ENCODE measurements around the gene SOX21. TPM values are rescaled to one million over a fixed set of nuclear protein-coding genes. Genes with fewer than 3 reads are reported as not detected.

Gene SOX21
- total and polyA plus RNA-seq, 10 of the 15 experiments (the other 5 are each of a cell fraction or from before 2014, with no cell fraction given), result not detected

DNA sequence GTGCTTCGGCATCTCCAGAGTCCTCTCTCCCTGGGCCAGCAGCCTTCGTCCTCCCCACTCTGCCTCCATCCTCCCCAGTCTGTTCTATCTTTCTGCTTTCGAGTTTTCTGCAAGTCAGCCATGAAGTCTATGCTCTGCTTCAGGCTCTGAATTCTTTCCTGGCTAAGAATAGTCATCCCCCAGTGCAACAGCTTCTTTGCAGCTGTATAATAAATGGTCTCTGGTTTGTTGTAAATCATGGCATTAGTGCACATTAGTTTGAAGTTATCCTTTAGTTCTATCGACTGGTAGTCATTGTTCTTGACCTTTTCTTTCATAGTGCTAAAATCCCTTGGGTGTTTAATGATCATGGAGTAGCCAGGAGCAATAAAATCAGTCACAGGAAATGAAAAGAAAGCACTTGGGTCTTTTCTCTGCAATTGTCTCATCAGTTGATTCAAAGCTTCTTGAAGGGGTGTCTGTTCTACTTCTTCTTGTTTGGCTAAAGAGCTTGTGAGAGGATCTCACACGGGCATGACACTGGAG is 46.2 kb upstream of the SOX21 start:
- WGBS (ENCODE audit: insufficient coverage, insufficient replicate concordance, low lambda C conversion rate, missing lambda C conversion rate), result 10% methylated on average over 5 of the region's 5 CpGs
- Histone ChIP-seq H3K27me3 (replicated peaks in 1 of 2; ENCODE audit: control insufficient read depth in 2 of 2, insufficient read depth in 2 of 2, low read length in 1 of 2) (no peaks in the 10 kb centered on the region; a peak in 2 of 4 replicates), H2AFZ (ENCODE audit: control insufficient read depth, low read depth, low read length) (no peak overlapping the region), H3K36me3 (ENCODE audit: control insufficient read depth in 2 of 2, insufficient read depth in 2 of 2, low read length in 1 of 2) (no peaks in the 10 kb centered on the region), H4K20me1 (ENCODE audit: control insufficient read depth, insufficient read depth) (no peaks in the 10 kb centered on the region), H3K27ac (ENCODE audit: control insufficient read depth, insufficient read depth) (no peak overlapping the region), H3K4me2 (ENCODE audit: control insufficient read depth, insufficient read depth) (no peak overlapping the region), H3K4me3 (no peak overlapping the region), H3K9ac (ENCODE audit: control insufficient read depth, insufficient read depth, low read length) (no peak overlapping the region), H3K4me1 (ENCODE audit: control insufficient read depth, insufficient read depth, low read length) (no peaks in the 10 kb centered on the region), H3K79me2 (ENCODE audit: control insufficient read depth, insufficient read depth, low read length) (no peaks in the 10 kb centered on the region), H3K9me3 (replicated peaks; ENCODE audit: control insufficient read depth, insufficient read depth, low read length) (no peaks in the 10 kb centered on the region)
- in situ Hi-C loops (cut with MboI) (no loop called here), intact Hi-C loops (cut with micrococcal nuclease; ENCODE audit: unreplicated experiment) (no loop called here)
- no TSS peak for BruUV-seq (replicated peaks)
- ChIA-PET RAD21 (ENCODE audit: unreplicated experiment) (no interaction called here), POLR2A (no interaction called here), SMC1A (ENCODE audit: uncharacterized antibody, unreplicated experiment) (interaction anchor here (0.5 kb wide), 1 partner anchor 1264 kb away, joined by 3 read pairs; no protein-coding TSS in a partner anchor), CTCF (no interaction called here)
- no peak for DNase-seq (ENCODE audit: low read depth, low spot score)
- no peak for ATAC-seq
- FAIRE-seq, result no peak
- TF ChIP-seq POLR2AphosphoS2 (IDR thresholded peaks at IDR 0.05; ENCODE audit: low read depth, low read length) (no peak), NR2C1 (IDR thresholded peaks at IDR 0.05) (no peak), ESRRA (IDR thresholded peaks at IDR 0.05; ENCODE audit: low read length) (no peak), NFXL1 (IDR thresholded peaks at IDR 0.05; ENCODE audit: borderline replicate concordance) (no peak), DPF2 (IDR thresholded peaks at IDR 0.05) (no peak), BHLHE40 (IDR thresholded peaks at IDR 0.05; ENCODE audit: borderline replicate concordance in 1 of 2, low read depth in 2 of 2, low read length in 1 of 2) (no peak), SREBF1 (IDR thresholded peaks at IDR 0.05; ENCODE audit: low read length) (no peak), TCF12 (IDR thresholded peaks at IDR 0.05; ENCODE audit: low read depth, low read length) (no peak)
- TF ChIP-seq, protein P1, sequence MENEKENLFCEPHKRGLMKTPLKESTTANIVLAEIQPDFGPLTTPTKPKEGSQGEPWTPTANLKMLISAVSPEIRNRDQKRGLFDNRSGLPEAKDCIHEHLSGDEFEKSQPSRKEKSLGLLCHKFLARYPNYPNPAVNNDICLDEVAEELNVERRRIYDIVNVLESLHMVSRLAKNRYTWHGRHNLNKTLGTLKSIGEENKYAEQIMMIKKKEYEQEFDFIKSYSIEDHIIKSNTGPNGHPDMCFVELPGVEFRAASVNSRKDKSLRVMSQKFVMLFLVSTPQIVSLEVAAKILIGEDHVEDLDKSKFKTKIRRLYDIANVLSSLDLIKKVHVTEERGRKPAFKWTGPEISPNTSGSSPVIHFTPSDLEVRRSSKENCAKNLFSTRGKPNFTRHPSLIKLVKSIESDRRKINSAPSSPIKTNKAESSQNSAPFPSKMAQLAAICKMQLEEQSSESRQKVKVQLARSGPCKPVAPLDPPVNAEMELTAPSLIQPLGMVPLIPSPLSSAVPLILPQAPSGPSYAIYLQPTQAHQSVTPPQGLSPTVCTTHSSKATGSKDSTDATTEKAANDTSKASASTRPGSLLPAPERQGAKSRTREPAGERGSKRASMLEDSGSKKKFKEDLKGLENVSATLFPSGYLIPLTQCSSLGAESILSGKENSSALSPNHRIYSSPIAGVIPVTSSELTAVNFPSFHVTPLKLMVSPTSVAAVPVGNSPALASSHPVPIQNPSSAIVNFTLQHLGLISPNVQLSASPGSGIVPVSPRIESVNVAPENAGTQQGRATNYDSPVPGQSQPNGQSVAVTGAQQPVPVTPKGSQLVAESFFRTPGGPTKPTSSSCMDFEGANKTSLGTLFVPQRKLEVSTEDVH (IDR thresholded peaks at IDR 0.05; ENCODE audit: low read depth, partially characterized antibody), result no peak
- TF ChIP-seq, protein P2, sequence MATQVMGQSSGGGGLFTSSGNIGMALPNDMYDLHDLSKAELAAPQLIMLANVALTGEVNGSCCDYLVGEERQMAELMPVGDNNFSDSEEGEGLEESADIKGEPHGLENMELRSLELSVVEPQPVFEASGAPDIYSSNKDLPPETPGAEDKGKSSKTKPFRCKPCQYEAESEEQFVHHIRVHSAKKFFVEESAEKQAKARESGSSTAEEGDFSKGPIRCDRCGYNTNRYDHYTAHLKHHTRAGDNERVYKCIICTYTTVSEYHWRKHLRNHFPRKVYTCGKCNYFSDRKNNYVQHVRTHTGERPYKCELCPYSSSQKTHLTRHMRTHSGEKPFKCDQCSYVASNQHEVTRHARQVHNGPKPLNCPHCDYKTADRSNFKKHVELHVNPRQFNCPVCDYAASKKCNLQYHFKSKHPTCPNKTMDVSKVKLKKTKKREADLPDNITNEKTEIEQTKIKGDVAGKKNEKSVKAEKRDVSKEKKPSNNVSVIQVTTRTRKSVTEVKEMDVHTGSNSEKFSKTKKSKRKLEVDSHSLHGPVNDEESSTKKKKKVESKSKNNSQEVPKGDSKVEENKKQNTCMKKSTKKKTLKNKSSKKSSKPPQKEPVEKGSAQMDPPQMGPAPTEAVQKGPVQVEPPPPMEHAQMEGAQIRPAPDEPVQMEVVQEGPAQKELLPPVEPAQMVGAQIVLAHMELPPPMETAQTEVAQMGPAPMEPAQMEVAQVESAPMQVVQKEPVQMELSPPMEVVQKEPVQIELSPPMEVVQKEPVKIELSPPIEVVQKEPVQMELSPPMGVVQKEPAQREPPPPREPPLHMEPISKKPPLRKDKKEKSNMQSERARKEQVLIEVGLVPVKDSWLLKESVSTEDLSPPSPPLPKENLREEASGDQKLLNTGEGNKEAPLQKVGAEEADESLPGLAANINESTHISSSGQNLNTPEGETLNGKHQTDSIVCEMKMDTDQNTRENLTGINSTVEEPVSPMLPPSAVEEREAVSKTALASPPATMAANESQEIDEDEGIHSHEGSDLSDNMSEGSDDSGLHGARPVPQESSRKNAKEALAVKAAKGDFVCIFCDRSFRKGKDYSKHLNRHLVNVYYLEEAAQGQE (IDR thresholded peaks at IDR 0.05; ENCODE audit: low read depth, low read length), result no peak

All from GM12878 (cell line).